CD4-positive, CD25-positive, alpha-beta regulatory T cell (primary cell): Measurements from ENCODE around the gene AADAC. TPM values are rescaled to one million over a fixed set of nuclear protein-coding genes. Genes with fewer than 3 reads are reported as not detected.
"Not testable (repeated sequence)": the region's sequence is repeated elsewhere in the genome, so short reads cannot be mapped to it uniquely, and the experiment has no call there.

Experiments
- ATAC-seq, 2 donors: fragments of 150-1000 bp; cut with Tn5 transposase; one replicate each; pipeline ENCODE4 v1.10.0; 2021; ENCODE audit warnings: low read depth in 2 of 2, moderate number of reproducible peaks in 2 of 2, moderate library complexity in 1 of 2
- DNase-seq, 3 donors: peaks; one replicate each; pipeline versions ENCODE4 v3.0.0 to v3.0.0-alpha.2; 2012 to 2022; ENCODE audit warnings: mixed read lengths in 1 of 3
- H3K27ac ChIP-seq: one replicate; pipeline ENCODE4 v1.7.0; 2013; ENCODE audit warnings: mild to moderate bottlenecking, low read length; ENCODE audit not compliant: insufficient read depth, poor library complexity, severe bottlenecking
- H3K27me3 ChIP-seq: one replicate; pipeline ENCODE4 v1.7.0; 2013; ENCODE audit warnings: low read length; ENCODE audit not compliant: control insufficient read depth, insufficient read depth
- H3K36me3 ChIP-seq: one replicate; pipeline ENCODE4 v1.7.0; 2013; ENCODE audit warnings: mild to moderate bottlenecking, low read length, moderate library complexity; ENCODE audit not compliant: control insufficient read depth, insufficient read depth
- H3K4me1 ChIP-seq: 2 replicates; pipeline ENCODE4 v1.7.0; 2013; ENCODE audit warnings: mild to moderate bottlenecking, low read length; ENCODE audit not compliant: insufficient read depth, control insufficient read depth, poor library complexity, severe bottlenecking
- H3K4me3 ChIP-seq: one replicate; pipeline ENCODE4 v1.7.0; 2013; ENCODE audit warnings: low read depth, mild to moderate bottlenecking, low read length, moderate library complexity
- H3K9me3 ChIP-seq, 2 experiments: 1 replicate in 1 of 2; 2 replicates in 1 of 2; pipeline ENCODE4 v1.7.0; 2013; ENCODE audit warnings: low read length in 2 of 2, mild to moderate bottlenecking in 1 of 2, moderate library complexity in 1 of 2; ENCODE audit not compliant: control insufficient read depth in 2 of 2
- H3K27ac Mint-ChIP-seq, 3 donors: one replicate each; pipeline ENCODE4 v1.8.0; 2020 to 2022; ENCODE audit warnings: mild to moderate bottlenecking in 3 of 3, mixed read lengths in 3 of 3, moderate library complexity in 2 of 3
- H3K27me3 Mint-ChIP-seq: one replicate; pipeline ENCODE4 v1.8.0; 2022; ENCODE audit warnings: mild to moderate bottlenecking, mixed read lengths
- H3K36me3 Mint-ChIP-seq: one replicate; pipeline ENCODE4 v1.8.0; 2020; ENCODE audit warnings: mixed read lengths
- H3K4me1 Mint-ChIP-seq, 4 donors: one replicate each; pipeline ENCODE4 v1.8.0; 2020 to 2022; ENCODE audit warnings: mixed read lengths in 4 of 4, mild to moderate bottlenecking in 1 of 4
- H3K4me3 Mint-ChIP-seq, 4 donors: one replicate each; pipeline ENCODE4 v1.8.0; 2020 to 2022; ENCODE audit warnings: mild to moderate bottlenecking in 4 of 4, mixed read lengths in 4 of 4, moderate library complexity in 3 of 4
- H3K9me3 Mint-ChIP-seq, 7 donors: one replicate each; pipeline ENCODE4 v1.8.0; 2020 to 2022; ENCODE audit warnings: mixed read lengths in 7 of 7, mild to moderate bottlenecking in 3 of 7, moderate library complexity in 2 of 7
- polyA plus RNA-seq, 4 donors: library from polyadenylated mRNA; unstranded; fragments of 300-500 nt; fragmentation: Illumina TruSeq; gene quantifications; one replicate each; pipeline ENCODE4 v1.2.3, GENCODE V29; 2021
- total RNA-seq: library from RNA; stranded (reverse); gene quantifications from one replicate; pipeline ENCODE4 v1.2.3, GENCODE V29; 2022

The AADAC gene
- total RNA-seq (not detected), polyA plus RNA-seq (not detected)

GRCh38 chr3:151813799-151814198 is at the start of gene AADAC:
TSS of gene AADAC (plus strand) at chr3:151814116. CDS start at chr3:151814163, 47 bp downstream.
- Histone ChIP-seq H3K36me3 (no peaks in the 10 kb centered on the region), H3K4me1 (no peaks in the 10 kb centered on the region), H3K4me3 (no peak within 1 kb of the TSS), H3K27ac (no peak within 1 kb of the TSS), H3K27me3 (peaks cover 6% of the 10 kb centered on the region), H3K9me3 (peaks cover 8 to 11% of the 10 kb centered on the region in 2 experiments)
- DNase-seq = no peak
- H3K9me3 Mint-ChIP-seq = peaks cover 0 to 2% (median 0%) of the 10 kb centered on the region in 7 donors
- no peaks in the 10 kb centered on the region for H3K4me1 Mint-ChIP-seq
- no peak within 1 kb of the TSS for H3K4me3 Mint-ChIP-seq
- H3K36me3 Mint-ChIP-seq = no peaks in the 10 kb centered on the region
- H3K27ac Mint-ChIP-seq = no peak within 1 kb of the TSS
- H3K27me3 Mint-ChIP-seq = peaks cover 6% of the 10 kb centered on the region
- no peak for ATAC-seq

GRCh38 chr3:151764699-151765098 is 49.2 kb upstream of the AADAC start:
- H3K4me3 Mint-ChIP-seq, DNase-seq, H3K36me3 Mint-ChIP-seq, H3K9me3 ChIP-seq, H3K4me1 Mint-ChIP-seq, H3K27me3 Mint-ChIP-seq, H3K27ac ChIP-seq, H3K36me3 ChIP-seq, H3K27me3 ChIP-seq, H3K27ac Mint-ChIP-seq, ATAC-seq, H3K4me3 ChIP-seq, H3K4me1 ChIP-seq, H3K9me3 Mint-ChIP-seq: not testable (repeated sequence)

GRCh38 chr3:151765685-151766084 is 48.2 kb upstream of the AADAC start:
- Mint-ChIP-seq H3K9me3 (peaks cover 0 to 3% (median 0%) of the 10 kb centered on the region in 7 donors), H3K4me1 (no peaks in the 10 kb centered on the region), H3K27me3 (peaks cover 4% of the 10 kb centered on the region), H3K36me3 (no peaks in the 10 kb centered on the region), H3K27ac (no peak overlapping the region), H3K4me3 (no peak overlapping the region)
- ATAC-seq (no peak), DNase-seq (no peak)
- Histone ChIP-seq H3K27ac (no peak overlapping the region), H3K36me3 (no peaks in the 10 kb centered on the region), H3K27me3 (no peaks in the 10 kb centered on the region), H3K4me1 (no peaks in the 10 kb centered on the region), H3K4me3 (no peak overlapping the region), H3K9me3 (no peaks in the 10 kb centered on the region)

GRCh38 chr3:151766454-151766853 is 47.5 kb upstream of the AADAC start:
- no peaks in the 10 kb centered on the region for H3K9me3 ChIP-seq
- Mint-ChIP-seq H3K27ac (no peak overlapping the region), H3K27me3 (peaks cover 4% of the 10 kb centered on the region), H3K4me3 (no peak overlapping the region), H3K36me3 (no peaks in the 10 kb centered on the region), H3K4me1 (no peaks in the 10 kb centered on the region), H3K9me3 (peaks cover 0 to 3% (median 0%) of the 10 kb centered on the region in 7 donors)
- no peak overlapping the region for H3K4me3 ChIP-seq
- ATAC-seq = no peak
- H3K27ac ChIP-seq = no peak overlapping the region
- no peak for DNase-seq
- H3K4me1 ChIP-seq = no peaks in the 10 kb centered on the region
- no peaks in the 10 kb centered on the region for H3K36me3 ChIP-seq
- H3K27me3 ChIP-seq = no peaks in the 10 kb centered on the region

GRCh38 chr3:151768393-151768930 is 45.5 kb upstream of the AADAC start:
- H3K4me3 Mint-ChIP-seq = no peak overlapping the region
- no peak overlapping the region for H3K4me3 ChIP-seq
- no peaks in the 10 kb centered on the region for H3K4me1 ChIP-seq
- no peak overlapping the region for H3K27ac ChIP-seq
- peaks cover 4% of the 10 kb centered on the region for H3K27me3 Mint-ChIP-seq
- ATAC-seq = no peak
- no peaks in the 10 kb centered on the region for H3K9me3 ChIP-seq
- no peaks in the 10 kb centered on the region for H3K36me3 ChIP-seq
- H3K4me1 Mint-ChIP-seq = no peaks in the 10 kb centered on the region
- no peaks in the 10 kb centered on the region for H3K36me3 Mint-ChIP-seq
- no peaks in the 10 kb centered on the region for H3K27me3 ChIP-seq
- no peak overlapping the region for H3K27ac Mint-ChIP-seq
- no peak for DNase-seq
- H3K9me3 Mint-ChIP-seq = peaks cover 0 to 3% (median 0%) of the 10 kb centered on the region in 7 donors

- Histone ChIP-seq H3K4me3 (no peak overlapping the region), H3K27ac (no peak overlapping the region), H3K36me3 (no peaks in the 10 kb centered on the region), H3K9me3 (no peaks in the 10 kb centered on the region), H3K4me1 (no peaks in the 10 kb centered on the region), H3K27me3 (no peaks in the 10 kb centered on the region)
- Mint-ChIP-seq H3K36me3 (no peaks in the 10 kb centered on the region), H3K4me1 (no peaks in the 10 kb centered on the region), H3K27ac (no peak overlapping the region), H3K4me3 (no peak overlapping the region), H3K27me3 (peaks cover under 1% of the 10 kb centered on the region), H3K9me3 (peaks cover 0 to 3% (median 0%) of the 10 kb centered on the region in 7 donors)
- DNase-seq (no peak), ATAC-seq (no peak)
Observed at GRCh38 chr3:151769175-151769574, 44.7 kb upstream of the AADAC start.

GRCh38 chr3:151770956-151771355 is 43.0 kb upstream of the AADAC start:
- no peaks in the 10 kb centered on the region for H3K9me3 ChIP-seq
- H3K4me3 ChIP-seq = no peak overlapping the region
- no peaks in the 10 kb centered on the region for H3K27me3 Mint-ChIP-seq
- H3K36me3 ChIP-seq = no peaks in the 10 kb centered on the region
- no peaks in the 10 kb centered on the region for H3K4me1 ChIP-seq
- no peak for ATAC-seq
- H3K9me3 Mint-ChIP-seq = peaks cover 0 to 2% (median 0%) of the 10 kb centered on the region in 7 donors
- H3K4me3 Mint-ChIP-seq = no peak overlapping the region
- no peak for DNase-seq
- H3K36me3 Mint-ChIP-seq = no peaks in the 10 kb centered on the region
- H3K4me1 Mint-ChIP-seq = no peaks in the 10 kb centered on the region
- no peak overlapping the region for H3K27ac ChIP-seq
- no peaks in the 10 kb centered on the region for H3K27me3 ChIP-seq
- no peak overlapping the region for H3K27ac Mint-ChIP-seq

- Histone ChIP-seq H3K4me1 (no peaks in the 10 kb centered on the region), H3K4me3 (no peak overlapping the region), H3K9me3 (no peaks in the 10 kb centered on the region), H3K27ac (no peak overlapping the region), H3K36me3 (no peaks in the 10 kb centered on the region), H3K27me3 (peaks cover 3% of the 10 kb centered on the region)
- Mint-ChIP-seq H3K27me3 (peaks cover under 1% of the 10 kb centered on the region), H3K4me3 (no peak overlapping the region), H3K36me3 (no peaks in the 10 kb centered on the region), H3K27ac (no peak overlapping the region), H3K4me1 (no peaks in the 10 kb centered on the region), H3K9me3 (no peaks in the 10 kb centered on the region)
- DNase-seq = no peak
- ATAC-seq = no peak
Observed at GRCh38 chr3:151772825-151773480, 41.0 kb upstream of the AADAC start.
